ENCODE data around the gene DRG2.

DNA sequence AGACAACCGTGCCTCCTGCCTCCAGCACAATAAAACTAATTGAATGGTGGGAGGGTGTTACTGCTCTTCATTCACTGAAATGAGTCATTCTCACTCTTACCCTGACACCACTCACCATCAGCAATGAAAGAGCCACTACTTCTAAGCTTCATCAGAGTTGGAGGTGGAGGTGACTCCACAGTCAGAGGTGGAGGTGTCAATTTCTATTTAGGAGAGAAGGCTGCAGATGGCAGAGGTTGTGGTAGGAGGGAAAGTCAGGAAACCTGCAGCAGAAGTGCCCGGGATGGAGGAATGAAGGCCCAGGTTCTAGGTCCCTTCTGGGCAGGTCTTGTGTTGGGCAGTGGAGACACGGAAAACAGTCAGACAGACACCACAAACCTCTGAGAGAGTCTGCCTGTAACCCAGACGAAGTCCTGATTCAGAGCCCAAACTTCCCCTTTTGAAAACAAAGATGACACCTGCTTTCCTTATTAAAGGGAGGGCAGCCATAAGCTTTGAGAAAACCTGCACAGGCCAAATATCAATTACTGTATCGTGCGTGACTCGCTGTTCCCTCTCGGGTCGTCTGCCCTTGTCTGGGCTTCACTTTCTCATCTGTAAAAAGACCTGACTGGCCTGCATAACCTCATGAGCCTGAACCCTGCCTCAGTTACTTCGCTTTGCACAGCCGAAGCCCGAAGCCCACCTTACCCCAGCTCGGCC, 49.4 kb upstream of the DRG2 start:
- TF ChIP-seq, protein P1, sequence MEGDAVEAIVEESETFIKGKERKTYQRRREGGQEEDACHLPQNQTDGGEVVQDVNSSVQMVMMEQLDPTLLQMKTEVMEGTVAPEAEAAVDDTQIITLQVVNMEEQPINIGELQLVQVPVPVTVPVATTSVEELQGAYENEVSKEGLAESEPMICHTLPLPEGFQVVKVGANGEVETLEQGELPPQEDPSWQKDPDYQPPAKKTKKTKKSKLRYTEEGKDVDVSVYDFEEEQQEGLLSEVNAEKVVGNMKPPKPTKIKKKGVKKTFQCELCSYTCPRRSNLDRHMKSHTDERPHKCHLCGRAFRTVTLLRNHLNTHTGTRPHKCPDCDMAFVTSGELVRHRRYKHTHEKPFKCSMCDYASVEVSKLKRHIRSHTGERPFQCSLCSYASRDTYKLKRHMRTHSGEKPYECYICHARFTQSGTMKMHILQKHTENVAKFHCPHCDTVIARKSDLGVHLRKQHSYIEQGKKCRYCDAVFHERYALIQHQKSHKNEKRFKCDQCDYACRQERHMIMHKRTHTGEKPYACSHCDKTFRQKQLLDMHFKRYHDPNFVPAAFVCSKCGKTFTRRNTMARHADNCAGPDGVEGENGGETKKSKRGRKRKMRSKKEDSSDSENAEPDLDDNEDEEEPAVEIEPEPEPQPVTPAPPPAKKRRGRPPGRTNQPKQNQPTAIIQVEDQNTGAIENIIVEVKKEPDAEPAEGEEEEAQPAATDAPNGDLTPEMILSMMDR (IDR thresholded peaks at IDR 0.05): no peak
- TF ChIP-seq ZFX (IDR thresholded peaks at IDR 0.05; ENCODE audit: borderline replicate concordance): no peak

Data from 22Rv1 (cell line).